K562 (cell line): ENCODE data around the gene AJM1. TPM values are rescaled to one million over a fixed set of nuclear protein-coding genes. Genes with fewer than 3 reads are reported as not detected.

Experiments used
- CBX3 ChIP-seq, 2 experiments: IDR thresholded peaks; 1 replicate in 1 of 2; 2 replicates in 1 of 2; pipeline ENCODE4 v1.6.1; 2012; ENCODE audit warnings: inconsistent platforms in 2 of 2, low read length in 2 of 2, borderline replicate concordance in 1 of 2, control low read depth in 1 of 2
- FOXA3 ChIP-seq, 2 experiments: fragments of 450-650 bp in 1 of 2; sonication (generic) in 1 of 2; formaldehyde crosslinking; IDR thresholded peaks in 1 of 2; conservative IDR thresholded peaks in 1 of 2; 2 replicates each; pipeline versions ENCODE4 v1.4.0 to v1.8.0; 2020 to 2022; ENCODE audit warnings: mild to moderate bottlenecking in 2 of 2, missing genetic modification reagents in 1 of 2
- HDAC2 ChIP-seq: fragments of 450-650 bp; IDR thresholded peaks from 2 replicates; pipeline ENCODE4 v1.6.1; 2016; ENCODE audit warnings: mild to moderate bottlenecking
- JUN ChIP-seq, 2 experiments: sonication (generic) in 1 of 2; formaldehyde crosslinking in 1 of 2; IDR thresholded peaks; 2 replicates each; pipeline versions ENCODE4 v1.6.1 to v1.8.0; 2012 to 2022; ENCODE audit warnings: borderline replicate concordance in 2 of 2, mild to moderate bottlenecking in 2 of 2, improper control_type of control experiment in 1 of 2, low read depth in 1 of 2, low read length in 1 of 2, missing genetic modification reagents in 1 of 2
- KDM1A ChIP-seq, 2 experiments: fragments of 450-650 bp; IDR thresholded peaks; 2 replicates each; pipeline ENCODE4 v1.6.1; 2016; ENCODE audit warnings: mild to moderate bottlenecking in 2 of 2
- KDM2B ChIP-seq: fragments of 250-450 bp; sonication (Bioruptor Pico); IDR thresholded peaks from 2 replicates; pipeline ENCODE4 v1.8.0; 2021; ENCODE audit warnings: mild to moderate bottlenecking, moderate library complexity
- LEF1 ChIP-seq: fragments of 450-650 bp; IDR thresholded peaks from 2 replicates; pipeline ENCODE4 v1.6.1; 2016; ENCODE audit warnings: mild to moderate bottlenecking
- MXI1 ChIP-seq: IDR thresholded peaks from 2 replicates; pipeline ENCODE4 v1.6.1; 2011; ENCODE audit warnings: low read depth, mild to moderate bottlenecking, improper control_type of control experiment, low read length
- PHF8 ChIP-seq: fragments of 200-600 bp; sonication (generic); IDR thresholded peaks from 2 replicates; pipeline ENCODE4 v1.6.1; 2012; ENCODE audit warnings: mixed run types, mild to moderate bottlenecking, inconsistent platforms, low read length, moderate library complexity, borderline replicate concordance
- POLR2A ChIP-seq: fragments of 450-650 bp; conservative IDR thresholded peaks from 2 replicates; pipeline ENCODE4 v1.6.1; 2016
- POLR2AphosphoS2 ChIP-seq: IDR thresholded peaks from 2 replicates; pipeline ENCODE4 v1.6.1; 2012; ENCODE audit warnings: low read length, improper control_type of control experiment
- SETDB1 ChIP-seq: IDR thresholded peaks from one replicate; pipeline ENCODE4 v1.6.1; 2012; ENCODE audit warnings: low read length, control low read depth, inconsistent platforms
- WHSC1 ChIP-seq: IDR thresholded peaks from one replicate; pipeline ENCODE4 v1.6.1; 2012; ENCODE audit warnings: low read length, control low read depth, inconsistent platforms
- ZBTB7A ChIP-seq: IDR thresholded peaks from 2 replicates; pipeline ENCODE4 v1.6.1; 2011; ENCODE audit warnings: low read depth, mild to moderate bottlenecking, low read length, moderate library complexity, borderline replicate concordance; ENCODE audit not compliant: control insufficient read depth
- ZNF23 ChIP-seq: fragments of 250-450 bp; sonication (Bioruptor Pico); IDR thresholded peaks from 2 replicates; pipeline ENCODE4 v1.4.0; 2020; ENCODE audit warnings: mild to moderate bottlenecking
- polyA plus RNA-seq, 8 experiments: library from polyadenylated mRNA; depleted of rRNA in 4 of 8; stranded (reverse) in 5 of 8; unstranded in 3 of 8; fragments of >200 nt; fragmentation: Nextera tagmentation in 2 of 8; fragmentation: Illumina TruSeq in 1 of 8; extraction: Ambion mirVana in 2 of 8; extraction: Trizol in 1 of 8; gene quantifications; 2 replicates each; pipeline versions ENCODE4 v1.2.1 to v1.2.3, GENCODE V29; 2011 to 2014; ENCODE audit warnings: inconsistent platforms in 1 of 8, missing spikeins in 1 of 8
- total RNA-seq, 7 experiments: library from RNA; depleted of rRNA in 6 of 7; stranded (reverse); fragments of >200 nt in 6 of 7; fragmentation: Illumina TruSeq in 2 of 7; extraction: Trizol in 2 of 7; gene quantifications; 2 replicates each; pipeline versions ENCODE4 v1.2.1 to v1.2.3, GENCODE V29; 2011 to 2021; ENCODE audit warnings: low replicate concordance in 1 of 7
- TF ChIP-seq, protein P1 (sequence below): fragments of 450-650 bp; formaldehyde crosslinking; IDR thresholded peaks from 2 replicates; pipeline ENCODE4 v1.4.0; 2022; ENCODE audit warnings: missing genetic modification characterization
- TF ChIP-seq, protein P2 (sequence below): fragments of 250-450 bp; sonication (Bioruptor Pico); IDR thresholded peaks from 2 replicates; pipeline ENCODE4 v1.8.0; 2022; ENCODE audit warnings: inconsistent platforms, mild to moderate bottlenecking, moderate library complexity, borderline replicate concordance
- TF ChIP-seq, protein P3 (sequence below): fragments of 250-450 bp; sonication (Bioruptor Pico); IDR thresholded peaks from 2 replicates; pipeline ENCODE4 v1.8.0; 2022; ENCODE audit warnings: moderate library complexity, mild to moderate bottlenecking, inconsistent platforms
- TF ChIP-seq, protein P4 (sequence below): fragments of 250-450 bp; sonication (Bioruptor Pico); IDR thresholded peaks from 2 replicates; pipeline ENCODE4 v1.8.0; 2021; ENCODE audit warnings: mild to moderate bottlenecking, moderate library complexity
- TF ChIP-seq, protein P5 (sequence below): sonication (generic); formaldehyde crosslinking; IDR thresholded peaks from 2 replicates; pipeline ENCODE4 v1.8.0; 2023; ENCODE audit warnings: mild to moderate bottlenecking, missing genetic modification reagents

The AJM1 gene
- total and polyA plus RNA-seq, 9 of the 15 experiments (the other 6 are each of a cell fraction or from before 2014, with no cell fraction given) = 0.01 to 3.7 (median 0.65) TPM; not detected in 1

DNA sequence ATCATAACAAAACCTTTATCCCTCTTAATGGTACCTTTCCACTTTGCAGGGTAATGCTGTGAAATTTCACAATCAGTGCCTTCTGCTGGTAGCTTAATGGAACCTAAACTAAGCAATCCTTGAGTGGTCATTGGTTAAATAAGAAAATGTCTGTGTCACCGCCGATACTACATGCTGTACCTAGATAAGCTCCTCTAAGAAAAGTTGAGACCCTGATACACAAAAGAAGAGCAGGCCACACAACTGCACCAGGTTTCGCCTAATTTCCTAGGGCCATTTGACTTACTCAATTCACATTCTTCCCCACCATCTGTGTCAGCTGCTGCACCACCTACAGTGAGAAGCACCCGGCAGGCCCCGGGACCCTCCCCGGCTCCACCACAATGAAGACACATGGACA is 32.9 kb downstream of the AJM1 start (continued):
- TF ChIP-seq JUN (IDR thresholded peaks at IDR 0.05; ENCODE audit: borderline replicate concordance, low read depth, low read length) (no peak), JUN (CRISPR knock-in tag; IDR thresholded peaks at IDR 0.05; ENCODE audit: borderline replicate concordance) (no peak), KDM2B (no peak), WHSC1 (no peak), FOXA3 (CRISPR knock-in tag; conservative IDR thresholded peaks at IDR 0.05 in 1 of 2, IDR thresholded peaks at IDR 0.05 in 1 of 2) (no peak), KDM1A (IDR thresholded peaks at IDR 0.05) (peak; percentile 92 to 93), PHF8 (no peak), ZBTB7A (peak; percentile 63), HDAC2 (peak; percentile 55; the same call in 1 of the 2 replicates), LEF1 (peak; percentile 42; the same call in 1 of the 2 replicates), POLR2A (no peak), SETDB1 (no peak), MXI1 (no peak), CBX3 (IDR thresholded peaks at IDR 0.05; ENCODE audit: borderline replicate concordance in 1 of 2, low read length in 2 of 2) (no peak), POLR2AphosphoS2 (no peak), ZNF23 (no peak)
- TF ChIP-seq, protein P1, sequence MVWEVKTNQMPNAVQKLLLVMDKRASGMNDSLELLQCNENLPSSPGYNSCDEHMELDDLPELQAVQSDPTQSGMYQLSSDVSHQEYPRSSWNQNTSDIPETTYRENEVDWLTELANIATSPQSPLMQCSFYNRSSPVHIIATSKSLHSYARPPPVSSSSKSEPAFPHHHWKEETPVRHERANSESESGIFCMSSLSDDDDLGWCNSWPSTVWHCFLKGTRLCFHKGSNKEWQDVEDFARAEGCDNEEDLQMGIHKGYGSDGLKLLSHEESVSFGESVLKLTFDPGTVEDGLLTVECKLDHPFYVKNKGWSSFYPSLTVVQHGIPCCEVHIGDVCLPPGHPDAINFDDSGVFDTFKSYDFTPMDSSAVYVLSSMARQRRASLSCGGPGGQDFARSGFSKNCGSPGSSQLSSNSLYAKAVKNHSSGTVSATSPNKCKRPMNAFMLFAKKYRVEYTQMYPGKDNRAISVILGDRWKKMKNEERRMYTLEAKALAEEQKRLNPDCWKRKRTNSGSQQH (CRISPR knock-in tag) = no peak
- TF ChIP-seq, protein P2, sequence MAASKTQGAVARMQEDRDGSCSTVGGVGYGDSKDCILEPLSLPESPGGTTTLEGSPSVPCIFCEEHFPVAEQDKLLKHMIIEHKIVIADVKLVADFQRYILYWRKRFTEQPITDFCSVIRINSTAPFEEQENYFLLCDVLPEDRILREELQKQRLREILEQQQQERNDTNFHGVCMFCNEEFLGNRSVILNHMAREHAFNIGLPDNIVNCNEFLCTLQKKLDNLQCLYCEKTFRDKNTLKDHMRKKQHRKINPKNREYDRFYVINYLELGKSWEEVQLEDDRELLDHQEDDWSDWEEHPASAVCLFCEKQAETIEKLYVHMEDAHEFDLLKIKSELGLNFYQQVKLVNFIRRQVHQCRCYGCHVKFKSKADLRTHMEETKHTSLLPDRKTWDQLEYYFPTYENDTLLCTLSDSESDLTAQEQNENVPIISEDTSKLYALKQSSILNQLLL (CRISPR knock-in tag) = no peak
- TF ChIP-seq, protein P3, sequence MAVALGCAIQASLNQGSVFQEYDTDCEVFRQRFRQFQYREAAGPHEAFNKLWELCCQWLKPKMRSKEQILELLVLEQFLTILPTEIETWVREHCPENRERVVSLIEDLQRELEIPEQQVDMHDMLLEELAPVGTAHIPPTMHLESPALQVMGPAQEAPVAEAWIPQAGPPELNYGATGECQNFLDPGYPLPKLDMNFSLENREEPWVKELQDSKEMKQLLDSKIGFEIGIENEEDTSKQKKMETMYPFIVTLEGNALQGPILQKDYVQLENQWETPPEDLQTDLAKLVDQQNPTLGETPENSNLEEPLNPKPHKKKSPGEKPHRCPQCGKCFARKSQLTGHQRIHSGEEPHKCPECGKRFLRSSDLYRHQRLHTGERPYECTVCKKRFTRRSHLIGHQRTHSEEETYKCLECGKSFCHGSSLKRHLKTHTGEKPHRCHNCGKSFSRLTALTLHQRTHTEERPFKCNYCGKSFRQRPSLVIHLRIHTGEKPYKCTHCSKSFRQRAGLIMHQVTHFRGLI (CRISPR knock-in tag) = no peak
- TF ChIP-seq, protein P4, sequence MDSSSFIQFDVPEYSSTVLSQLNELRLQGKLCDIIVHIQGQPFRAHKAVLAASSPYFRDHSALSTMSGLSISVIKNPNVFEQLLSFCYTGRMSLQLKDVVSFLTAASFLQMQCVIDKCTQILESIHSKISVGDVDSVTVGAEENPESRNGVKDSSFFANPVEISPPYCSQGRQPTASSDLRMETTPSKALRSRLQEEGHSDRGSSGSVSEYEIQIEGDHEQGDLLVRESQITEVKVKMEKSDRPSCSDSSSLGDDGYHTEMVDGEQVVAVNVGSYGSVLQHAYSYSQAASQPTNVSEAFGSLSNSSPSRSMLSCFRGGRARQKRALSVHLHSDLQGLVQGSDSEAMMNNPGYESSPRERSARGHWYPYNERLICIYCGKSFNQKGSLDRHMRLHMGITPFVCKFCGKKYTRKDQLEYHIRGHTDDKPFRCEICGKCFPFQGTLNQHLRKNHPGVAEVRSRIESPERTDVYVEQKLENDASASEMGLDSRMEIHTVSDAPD (CRISPR knock-in tag) = no peak
- TF ChIP-seq, protein P5, sequence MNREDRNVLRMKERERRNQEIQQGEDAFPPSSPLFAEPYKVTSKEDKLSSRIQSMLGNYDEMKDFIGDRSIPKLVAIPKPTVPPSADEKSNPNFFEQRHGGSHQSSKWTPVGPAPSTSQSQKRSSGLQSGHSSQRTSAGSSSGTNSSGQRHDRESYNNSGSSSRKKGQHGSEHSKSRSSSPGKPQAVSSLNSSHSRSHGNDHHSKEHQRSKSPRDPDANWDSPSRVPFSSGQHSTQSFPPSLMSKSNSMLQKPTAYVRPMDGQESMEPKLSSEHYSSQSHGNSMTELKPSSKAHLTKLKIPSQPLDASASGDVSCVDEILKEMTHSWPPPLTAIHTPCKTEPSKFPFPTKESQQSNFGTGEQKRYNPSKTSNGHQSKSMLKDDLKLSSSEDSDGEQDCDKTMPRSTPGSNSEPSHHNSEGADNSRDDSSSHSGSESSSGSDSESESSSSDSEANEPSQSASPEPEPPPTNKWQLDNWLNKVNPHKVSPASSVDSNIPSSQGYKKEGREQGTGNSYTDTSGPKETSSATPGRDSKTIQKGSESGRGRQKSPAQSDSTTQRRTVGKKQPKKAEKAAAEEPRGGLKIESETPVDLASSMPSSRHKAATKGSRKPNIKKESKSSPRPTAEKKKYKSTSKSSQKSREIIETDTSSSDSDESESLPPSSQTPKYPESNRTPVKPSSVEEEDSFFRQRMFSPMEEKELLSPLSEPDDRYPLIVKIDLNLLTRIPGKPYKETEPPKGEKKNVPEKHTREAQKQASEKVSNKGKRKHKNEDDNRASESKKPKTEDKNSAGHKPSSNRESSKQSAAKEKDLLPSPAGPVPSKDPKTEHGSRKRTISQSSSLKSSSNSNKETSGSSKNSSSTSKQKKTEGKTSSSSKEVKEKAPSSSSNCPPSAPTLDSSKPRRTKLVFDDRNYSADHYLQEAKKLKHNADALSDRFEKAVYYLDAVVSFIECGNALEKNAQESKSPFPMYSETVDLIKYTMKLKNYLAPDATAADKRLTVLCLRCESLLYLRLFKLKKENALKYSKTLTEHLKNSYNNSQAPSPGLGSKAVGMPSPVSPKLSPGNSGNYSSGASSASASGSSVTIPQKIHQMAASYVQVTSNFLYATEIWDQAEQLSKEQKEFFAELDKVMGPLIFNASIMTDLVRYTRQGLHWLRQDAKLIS (CRISPR knock-in tag) = no peak
